ENCODE data around the gene CEP85. TPM values are rescaled to one million over a fixed set of nuclear protein-coding genes. Genes with fewer than 3 reads are reported as not detected.

CEP85 gene
- total RNA-seq, 3 donors from 2014 or later, result 4.8 to 11.7 (median 7.5) TPM

GRCh38 chr1:26320896-26321295 is 86.9 kb downstream of the CEP85 start:
- Histone ChIP-seq H3K4me1 (peaks cover 0 to 4% of the 10 kb centered on the region in 2 donors), H3K36me3 (no peaks in the 10 kb centered on the region), H3K27ac (no peak overlapping the region), H3K4me3 (no peak overlapping the region), H3K27me3 (no peaks in the 10 kb centered on the region), H3K9me3 (no peaks in the 10 kb centered on the region)
- DNase-seq (ENCODE audit: low spot score in 2 of 2), result no peak
- no peak for TF ChIP-seq POLR2AphosphoS5 (IDR thresholded peaks at IDR 0.05)
- no peak for TF ChIP-seq CTCF (IDR thresholded peaks at IDR 0.05)
- no peak for TF ChIP-seq POLR2A (IDR thresholded peaks at IDR 0.05)
- intact Hi-C loops (cut with DNase I; ENCODE audit: low total_unique reads), result loop anchor here (5.0 kb wide), 1 partner anchor 44 kb away; no protein-coding TSS in a partner anchor

GRCh38 chr1:26321315-26322041 is 87.5 kb downstream of the CEP85 start:
- Histone ChIP-seq H3K27ac (no peak overlapping the region), H3K27me3 (no peaks in the 10 kb centered on the region), H3K4me1 (peaks cover 0 to 4% of the 10 kb centered on the region in 2 donors), H3K4me3 (no peak overlapping the region), H3K9me3 (no peaks in the 10 kb centered on the region), H3K36me3 (no peaks in the 10 kb centered on the region)
- intact Hi-C loops (cut with DNase I; ENCODE audit: low total_unique reads), result loop anchor here (5.0 kb wide), 1 partner anchor 44 kb away; no protein-coding TSS in a partner anchor
- peak; percentile 88 to 89 for DNase-seq (ENCODE audit: low spot score in 2 of 2)
- peak in 1 of 3 donors; percentile 37 for TF ChIP-seq POLR2AphosphoS5 (IDR thresholded peaks at IDR 0.05)
- TF ChIP-seq CTCF (IDR thresholded peaks at IDR 0.05), result peak; percentile 83 to 93 (median 92)
- no peak for TF ChIP-seq POLR2A (IDR thresholded peaks at IDR 0.05)

- Histone ChIP-seq H3K27ac (no peak overlapping the region), H3K9me3 (no peaks in the 10 kb centered on the region), H3K4me1 (peaks cover 0 to 4% of the 10 kb centered on the region in 2 donors), H3K27me3 (no peaks in the 10 kb centered on the region), H3K4me3 (no peak overlapping the region), H3K36me3 (no peaks in the 10 kb centered on the region)
- no peak for DNase-seq (ENCODE audit: low spot score in 2 of 2)
- intact Hi-C loops (cut with DNase I; ENCODE audit: low total_unique reads), result loop anchor here (5.0 kb wide), 1 partner anchor 45 kb away; no protein-coding TSS in a partner anchor
- TF ChIP-seq POLR2A (IDR thresholded peaks at IDR 0.05) (no peak), POLR2AphosphoS5 (IDR thresholded peaks at IDR 0.05) (no peak), CTCF (IDR thresholded peaks at IDR 0.05) (no peak)
Observed at GRCh38 chr1:26322042-26322331, 88.0 kb downstream of the CEP85 start.

GRCh38 chr1:26323382-26323781 is 89.4 kb downstream of the CEP85 start:
- H3K4me3 ChIP-seq, result no peak overlapping the region
- H3K9me3 ChIP-seq, result no peaks in the 10 kb centered on the region
- H3K27me3 ChIP-seq, result no peaks in the 10 kb centered on the region
- H3K36me3 ChIP-seq, result no peaks in the 10 kb centered on the region
- TF ChIP-seq POLR2AphosphoS5 (IDR thresholded peaks at IDR 0.05) (no peak), CTCF (IDR thresholded peaks at IDR 0.05) (no peak), POLR2A (IDR thresholded peaks at IDR 0.05) (no peak)
- intact Hi-C loops (cut with DNase I; ENCODE audit: low total_unique reads), result loop anchor here (5.0 kb wide), 1 partner anchor 46 kb away; no protein-coding TSS in a partner anchor
- H3K27ac ChIP-seq, result no peak overlapping the region
- no peak for DNase-seq (ENCODE audit: low spot score in 2 of 2)
- peaks cover 0 to 4% of the 10 kb centered on the region in 2 donors for H3K4me1 ChIP-seq

- no peaks in the 10 kb centered on the region for H3K9me3 ChIP-seq
- H3K4me1 ChIP-seq, result peaks cover 0 to 4% of the 10 kb centered on the region in 2 donors
- H3K36me3 ChIP-seq, result no peaks in the 10 kb centered on the region
- H3K4me3 ChIP-seq, result no peak overlapping the region
- no peak for DNase-seq (ENCODE audit: low spot score in 2 of 2)
- intact Hi-C loops (cut with DNase I; ENCODE audit: low total_unique reads), result loop anchor here (5.0 kb wide), 1 partner anchor 47 kb away; no protein-coding TSS in a partner anchor
- TF ChIP-seq POLR2AphosphoS5 (IDR thresholded peaks at IDR 0.05), result no peak
- no peaks in the 10 kb centered on the region for H3K27me3 ChIP-seq
- no peak overlapping the region for H3K27ac ChIP-seq
Observed at GRCh38 chr1:26324550-26324949, 90.5 kb downstream of the CEP85 start.
